ENCODE data around the gene SLC35F3. TPM values are rescaled to one million over a fixed set of nuclear protein-coding genes. Genes with fewer than 3 reads are reported as not detected.
A peak's percentile ranks its signal among the peaks of the same experiment; 100 is the strongest.

Gene SLC35F3
- polyA plus RNA-seq, 1 of the 3 experiments (the other 2 are of a cell fraction), result 0.87 TPM

DNA sequence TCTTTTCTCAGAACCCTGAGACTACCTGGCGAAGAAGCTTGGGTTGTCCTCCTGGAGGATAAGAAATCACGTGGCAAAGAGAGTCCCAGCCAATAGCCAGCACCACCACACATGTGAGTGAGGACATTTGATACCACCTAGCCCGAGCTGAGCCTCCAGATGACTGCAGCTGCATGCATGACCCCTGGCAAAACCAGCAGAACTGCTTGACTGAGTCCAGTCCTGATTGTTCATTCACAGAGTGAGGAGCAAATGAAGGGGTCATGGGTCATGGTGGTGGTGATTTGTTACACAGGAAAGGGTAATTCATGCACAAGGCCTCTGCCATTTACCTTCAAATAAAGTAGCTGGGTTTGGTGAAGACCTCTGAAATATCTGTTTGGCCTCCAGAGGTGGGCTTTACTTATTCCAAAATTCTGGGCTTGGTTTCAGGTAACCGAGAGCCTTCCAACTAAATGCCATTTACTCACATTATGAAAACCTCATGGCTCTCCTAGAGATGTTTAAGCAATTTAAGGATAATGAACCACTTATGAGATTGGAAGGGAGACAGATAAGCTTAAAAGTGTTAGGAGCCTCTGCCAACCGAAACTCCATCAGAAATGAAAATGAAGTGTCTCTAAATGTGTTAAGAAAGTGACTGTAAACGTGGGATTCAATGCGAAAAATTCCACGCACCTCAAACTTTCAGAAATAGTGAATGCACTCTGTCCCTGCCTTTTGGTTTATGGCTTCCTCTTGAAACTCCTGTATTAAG lies 163.3 kb downstream of the SLC35F3 start:
- H3K9ac ChIP-seq, result no peak overlapping the region
- TF ChIP-seq, protein P1, sequence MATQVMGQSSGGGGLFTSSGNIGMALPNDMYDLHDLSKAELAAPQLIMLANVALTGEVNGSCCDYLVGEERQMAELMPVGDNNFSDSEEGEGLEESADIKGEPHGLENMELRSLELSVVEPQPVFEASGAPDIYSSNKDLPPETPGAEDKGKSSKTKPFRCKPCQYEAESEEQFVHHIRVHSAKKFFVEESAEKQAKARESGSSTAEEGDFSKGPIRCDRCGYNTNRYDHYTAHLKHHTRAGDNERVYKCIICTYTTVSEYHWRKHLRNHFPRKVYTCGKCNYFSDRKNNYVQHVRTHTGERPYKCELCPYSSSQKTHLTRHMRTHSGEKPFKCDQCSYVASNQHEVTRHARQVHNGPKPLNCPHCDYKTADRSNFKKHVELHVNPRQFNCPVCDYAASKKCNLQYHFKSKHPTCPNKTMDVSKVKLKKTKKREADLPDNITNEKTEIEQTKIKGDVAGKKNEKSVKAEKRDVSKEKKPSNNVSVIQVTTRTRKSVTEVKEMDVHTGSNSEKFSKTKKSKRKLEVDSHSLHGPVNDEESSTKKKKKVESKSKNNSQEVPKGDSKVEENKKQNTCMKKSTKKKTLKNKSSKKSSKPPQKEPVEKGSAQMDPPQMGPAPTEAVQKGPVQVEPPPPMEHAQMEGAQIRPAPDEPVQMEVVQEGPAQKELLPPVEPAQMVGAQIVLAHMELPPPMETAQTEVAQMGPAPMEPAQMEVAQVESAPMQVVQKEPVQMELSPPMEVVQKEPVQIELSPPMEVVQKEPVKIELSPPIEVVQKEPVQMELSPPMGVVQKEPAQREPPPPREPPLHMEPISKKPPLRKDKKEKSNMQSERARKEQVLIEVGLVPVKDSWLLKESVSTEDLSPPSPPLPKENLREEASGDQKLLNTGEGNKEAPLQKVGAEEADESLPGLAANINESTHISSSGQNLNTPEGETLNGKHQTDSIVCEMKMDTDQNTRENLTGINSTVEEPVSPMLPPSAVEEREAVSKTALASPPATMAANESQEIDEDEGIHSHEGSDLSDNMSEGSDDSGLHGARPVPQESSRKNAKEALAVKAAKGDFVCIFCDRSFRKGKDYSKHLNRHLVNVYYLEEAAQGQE (IDR thresholded peaks at IDR 0.05; ENCODE audit: low read depth, low read length), result no peak
- TF ChIP-seq, protein P2, sequence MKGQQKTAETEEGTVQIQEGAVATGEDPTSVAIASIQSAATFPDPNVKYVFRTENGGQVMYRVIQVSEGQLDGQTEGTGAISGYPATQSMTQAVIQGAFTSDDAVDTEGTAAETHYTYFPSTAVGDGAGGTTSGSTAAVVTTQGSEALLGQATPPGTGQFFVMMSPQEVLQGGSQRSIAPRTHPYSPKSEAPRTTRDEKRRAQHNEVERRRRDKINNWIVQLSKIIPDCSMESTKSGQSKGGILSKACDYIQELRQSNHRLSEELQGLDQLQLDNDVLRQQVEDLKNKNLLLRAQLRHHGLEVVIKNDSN (IDR thresholded peaks at IDR 0.05; ENCODE audit: borderline replicate concordance, low read depth), result no peak
- TF ChIP-seq MEF2A (IDR thresholded peaks at IDR 0.05; ENCODE audit: borderline replicate concordance, low read depth), result no peak
- no peak for TF ChIP-seq FOXM1 (IDR thresholded peaks at IDR 0.05; ENCODE audit: low read depth)
- no peak for TF ChIP-seq FOXJ3 (CRISPR knock-in tag; IDR thresholded peaks at IDR 0.05)
- TF ChIP-seq NRF1 (IDR thresholded peaks at IDR 0.05; ENCODE audit: low read depth, low read length), result no peak
- TF ChIP-seq, protein P3, sequence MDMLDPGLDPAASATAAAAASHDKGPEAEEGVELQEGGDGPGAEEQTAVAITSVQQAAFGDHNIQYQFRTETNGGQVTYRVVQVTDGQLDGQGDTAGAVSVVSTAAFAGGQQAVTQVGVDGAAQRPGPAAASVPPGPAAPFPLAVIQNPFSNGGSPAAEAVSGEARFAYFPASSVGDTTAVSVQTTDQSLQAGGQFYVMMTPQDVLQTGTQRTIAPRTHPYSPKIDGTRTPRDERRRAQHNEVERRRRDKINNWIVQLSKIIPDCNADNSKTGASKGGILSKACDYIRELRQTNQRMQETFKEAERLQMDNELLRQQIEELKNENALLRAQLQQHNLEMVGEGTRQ (IDR thresholded peaks at IDR 0.05; ENCODE audit: borderline replicate concordance, low read depth, low read length), result no peak
- no peak for TF ChIP-seq EP300 (IDR thresholded peaks at IDR 0.05; ENCODE audit: borderline replicate concordance in 1 of 2, low read depth in 1 of 2, low read length in 1 of 2)
- no peak for TF ChIP-seq RFX5 (IDR thresholded peaks at IDR 0.05; ENCODE audit: low read length)
- H3K27ac ChIP-seq (ENCODE audit: low read depth in 2 of 2, low read length in 1 of 2), result no peak overlapping the region
- POLR2A ChIA-PET, result no interaction called here
- DNase-seq, result no peak
- H3K9me2 ChIP-seq, result no peaks in the 10 kb centered on the region
- no peaks in the 10 kb centered on the region for H3K27me3 ChIP-seq (ENCODE audit: insufficient read depth)
- CTCF ChIA-PET, result interaction anchor here (0.7 to 4.7 kb wide), 5 partner anchors 8 to 674 kb away, joined by 3 to 43 read pairs (median 11); partner anchors contain the start of gene SLC35F3
- no peaks in the 10 kb centered on the region for H3K9me3 ChIP-seq
- H3F3A ChIP-seq (replicated peaks; ENCODE audit: insufficient read depth), result no peaks in the 10 kb centered on the region
- no peak overlapping the region for H2AFZ ChIP-seq (ENCODE audit: low read depth)
- H3K4me2 ChIP-seq, result no peak overlapping the region
- no peaks in the 10 kb centered on the region for H3K36me3 ChIP-seq (replicated peaks in 1 of 2; ENCODE audit: control insufficient read depth in 1 of 2, insufficient read depth in 2 of 2, low read length in 1 of 2)
- H3K4me3 ChIP-seq (ENCODE audit: low read depth in 2 of 2, low read length in 1 of 2), result no peak overlapping the region
- WGBS (ENCODE audit: low lambda C conversion rate), result 58% methylated on average over 6 of the region's 8 CpGs
- H3K4me1 ChIP-seq (ENCODE audit: control insufficient read depth in 1 of 2, insufficient read depth in 2 of 2, low read depth in 1 of 2, low read length in 1 of 2), result no peaks in the 10 kb centered on the region; a peak in 1 of 4 replicates
- H4K20me1 ChIP-seq (ENCODE audit: insufficient read depth), result no peaks in the 10 kb centered on the region
- no peaks in the 10 kb centered on the region for H3K79me2 ChIP-seq (ENCODE audit: insufficient read depth)

DNA sequence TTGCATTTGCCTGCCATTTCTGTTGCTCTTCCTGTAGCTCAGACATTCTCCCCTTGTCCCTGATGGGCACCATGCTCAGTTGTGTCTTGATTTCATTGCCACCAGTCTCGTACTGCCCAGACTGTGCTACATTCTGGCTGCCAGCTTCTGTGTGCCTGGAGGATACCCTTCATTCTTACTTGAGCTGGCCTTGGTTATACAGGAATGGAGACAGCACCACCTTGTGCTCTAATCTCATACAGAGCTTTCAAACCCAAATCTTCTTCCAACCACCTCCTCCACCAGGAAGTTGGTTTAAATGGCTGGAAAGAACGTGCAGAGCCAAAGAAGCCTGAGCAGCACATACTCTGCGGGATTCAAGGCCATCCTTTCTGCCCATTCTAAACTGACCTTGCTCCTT lies 165.3 kb downstream of the SLC35F3 start:
- Histone ChIP-seq H3K27me3 (ENCODE audit: insufficient read depth) (no peaks in the 10 kb centered on the region), H3K27ac (ENCODE audit: low read depth in 2 of 2, low read length in 1 of 2) (no peak overlapping the region), H3K9ac (no peak overlapping the region), H3K36me3 (replicated peaks in 1 of 2; ENCODE audit: control insufficient read depth in 1 of 2, insufficient read depth in 2 of 2, low read length in 1 of 2) (no peaks in the 10 kb centered on the region), H3F3A (replicated peaks; ENCODE audit: insufficient read depth) (no peaks in the 10 kb centered on the region), H3K4me2 (no peak overlapping the region), H3K4me1 (ENCODE audit: control insufficient read depth in 1 of 2, insufficient read depth in 2 of 2, low read depth in 1 of 2, low read length in 1 of 2) (no peaks in the 10 kb centered on the region; a peak in 1 of 4 replicates), H2AFZ (ENCODE audit: low read depth) (no peak overlapping the region), H3K9me3 (no peaks in the 10 kb centered on the region), H3K79me2 (ENCODE audit: insufficient read depth) (no peaks in the 10 kb centered on the region), H3K4me3 (ENCODE audit: low read depth in 2 of 2, low read length in 1 of 2) (no peak overlapping the region), H3K9me2 (no peaks in the 10 kb centered on the region), H4K20me1 (ENCODE audit: insufficient read depth) (no peaks in the 10 kb centered on the region)
- ChIA-PET POLR2A (no interaction called here), CTCF (interaction anchor here (0.9 to 4.7 kb wide), 5 partner anchors 46 to 765 kb away, joined by 3 to 43 read pairs (median 3); no protein-coding TSS in a partner anchor)
- 52% methylated on average over 3 of the region's 3 CpGs for WGBS (ENCODE audit: low lambda C conversion rate)
- TF ChIP-seq SMC3 (IDR thresholded peaks at IDR 0.05; ENCODE audit: low read depth, low read length) (0 out of 2 replicates have a peak, but pooled peaks have one; percentile 9), RAD21 (IDR thresholded peaks at IDR 0.05; ENCODE audit: low read length) (peak; percentile 48), EZH2phosphoT487 (IDR thresholded peaks at IDR 0.05; ENCODE audit: borderline replicate concordance, low read depth) (no peak)
- no peak for DNase-seq

Data from SK-N-SH (cell line).